H9 (cell line): ENCODE data around the gene LASP1. TPM values are rescaled to one million over a fixed set of nuclear protein-coding genes. Genes with fewer than 3 reads are reported as not detected.
"Not testable (repeated sequence)": the region's sequence is repeated elsewhere in the genome, so short reads cannot be mapped to it uniquely, and the experiment has no call there.

Experiments used
- DNase-seq: peaks from one replicate; pipeline ENCODE4 v3.0.0-alpha.2; 2017
- H2AFZ ChIP-seq: one replicate; pipeline ENCODE4 v1.6.1; 2013; ENCODE audit warnings: mild to moderate bottlenecking, low read length, control low read depth, moderate library complexity
- H2AK5ac ChIP-seq: 2 replicates; pipeline ENCODE4 v1.6.1; 2013; ENCODE audit warnings: low read length, control low read depth, mixed read lengths; ENCODE audit not compliant: insufficient read length
- H2BK120ac ChIP-seq: one replicate; pipeline ENCODE4 v1.6.1; 2013; ENCODE audit warnings: low read depth, mild to moderate bottlenecking, low read length, control low read depth, inconsistent platforms; ENCODE audit not compliant: poor library complexity, severe bottlenecking
- H2BK12ac ChIP-seq: 2 replicates; pipeline ENCODE4 v1.6.1; 2013; ENCODE audit warnings: low read length, control low read depth, mixed read lengths, low read depth; ENCODE audit not compliant: insufficient read length
- H2BK15ac ChIP-seq: 2 replicates; pipeline ENCODE4 v1.6.1; 2013; ENCODE audit warnings: low read depth, low read length, control low read depth
- H2BK20ac ChIP-seq: one replicate; pipeline ENCODE4 v1.6.1; 2013; ENCODE audit warnings: low read depth, mild to moderate bottlenecking, low read length, control low read depth, inconsistent platforms; ENCODE audit not compliant: poor library complexity, severe bottlenecking
- H2BK5ac ChIP-seq: 2 replicates; pipeline ENCODE4 v1.6.1; 2013; ENCODE audit warnings: low read length, control low read depth, mixed read lengths; ENCODE audit not compliant: insufficient read length
- H3K14ac ChIP-seq: 2 replicates; pipeline ENCODE4 v1.6.1; 2013; ENCODE audit warnings: low read length, control low read depth; ENCODE audit not compliant: insufficient read depth
- H3K18ac ChIP-seq: 2 replicates; pipeline ENCODE4 v1.6.1; 2013; ENCODE audit warnings: low read depth, mild to moderate bottlenecking, mixed read lengths, low read length, control low read depth; ENCODE audit not compliant: insufficient read length
- H3K23ac ChIP-seq: 2 replicates; pipeline ENCODE4 v1.6.1; 2013; ENCODE audit warnings: low read length, control low read depth, mixed read lengths, low read depth; ENCODE audit not compliant: insufficient read length
- H3K23me2 ChIP-seq: 2 replicates; pipeline ENCODE4 v1.6.1; 2013; ENCODE audit warnings: low read depth, mild to moderate bottlenecking, mixed read lengths, low read length, control low read depth; ENCODE audit not compliant: insufficient read length, poor library complexity, severe bottlenecking
- H3K27ac ChIP-seq: 2 replicates; pipeline ENCODE4 v1.5.1; 2013; ENCODE audit warnings: low read length, control low read depth, mixed read lengths, low read depth; ENCODE audit not compliant: insufficient read length
- H3K27me3 ChIP-seq: 2 replicates; pipeline ENCODE4 v1.6.1; 2013; ENCODE audit warnings: low read length, control low read depth, inconsistent platforms; ENCODE audit not compliant: insufficient read depth
- H3K4ac ChIP-seq: 2 replicates; pipeline ENCODE4 v1.6.1; 2013; ENCODE audit warnings: low read depth, mild to moderate bottlenecking, control low read depth, inconsistent platforms, low read length, moderate library complexity
- H3K4me1 ChIP-seq: 2 replicates; pipeline ENCODE4 v1.6.1; 2013; ENCODE audit warnings: low read length, control low read depth, inconsistent platforms; ENCODE audit not compliant: insufficient read depth
- H3K4me2 ChIP-seq: 2 replicates; pipeline ENCODE4 v1.6.1; 2013; ENCODE audit warnings: low read length, control low read depth, mixed read lengths; ENCODE audit not compliant: insufficient read length, insufficient read depth
- H3K56ac ChIP-seq: 2 replicates; pipeline ENCODE4 v1.6.1; 2013; ENCODE audit warnings: low read depth, mild to moderate bottlenecking, mixed read lengths, low read length, control low read depth; ENCODE audit not compliant: insufficient read length
- H3K79me1 ChIP-seq: 2 replicates; pipeline ENCODE4 v1.6.1; 2013; ENCODE audit warnings: low read depth, mild to moderate bottlenecking, moderate library complexity, low read length, control low read depth, inconsistent platforms; ENCODE audit not compliant: insufficient read depth, poor library complexity, severe bottlenecking
- H3K79me2 ChIP-seq: 2 replicates; pipeline ENCODE4 v1.6.1; 2013; ENCODE audit warnings: low read length, control low read depth, inconsistent platforms; ENCODE audit not compliant: insufficient read depth
- H3K9ac ChIP-seq: 2 replicates; pipeline ENCODE4 v1.6.1; 2013; ENCODE audit warnings: low read length, control low read depth, mixed read lengths; ENCODE audit not compliant: insufficient read length; ENCODE audit errors: extremely low read depth
- H3K9me3 ChIP-seq: one replicate; pipeline ENCODE4 v1.6.1; 2013; ENCODE audit warnings: low read depth, low read length, inconsistent platforms; ENCODE audit not compliant: control insufficient read depth
- H3T11ph ChIP-seq: one replicate; pipeline ENCODE4 v1.6.1; 2013; ENCODE audit warnings: mild to moderate bottlenecking, low read length, control low read depth, inconsistent platforms
- H4K20me1 ChIP-seq: one replicate; pipeline ENCODE4 v1.6.1; 2013; ENCODE audit not compliant: control insufficient read depth, insufficient read length, insufficient read depth
- H4K5ac ChIP-seq: 2 replicates; pipeline ENCODE4 v1.6.1; 2013; ENCODE audit warnings: low read depth, mild to moderate bottlenecking, mixed read lengths, low read length, control low read depth; ENCODE audit not compliant: insufficient read length
- H4K8ac ChIP-seq: replicated peaks from 2 replicates; pipeline ENCODE4 v1.6.1; 2013; ENCODE audit warnings: low read length, control low read depth, mixed read lengths, low read depth; ENCODE audit not compliant: insufficient read length
- H4K91ac ChIP-seq: 2 replicates; pipeline ENCODE4 v1.6.1; 2013; ENCODE audit warnings: low read depth, mild to moderate bottlenecking, moderate library complexity, mixed read lengths, low read length, control low read depth; ENCODE audit not compliant: insufficient read length
- H3K27ac Mint-ChIP-seq, 3 experiments: 2 replicates in 2 of 3; 3 replicates in 1 of 3; pipeline ENCODE4 v1.8.0; 2020 to 2021; ENCODE audit warnings: mixed read lengths in 3 of 3, mild to moderate bottlenecking in 1 of 3, moderate library complexity in 1 of 3
- H3K27me3 Mint-ChIP-seq: 2 replicates; pipeline ENCODE4 v1.8.0; 2021; ENCODE audit warnings: low read depth, mild to moderate bottlenecking, moderate library complexity, mixed read lengths
- H3K36me3 Mint-ChIP-seq, 3 experiments: 2 replicates in 2 of 3; 3 replicates in 1 of 3; pipeline ENCODE4 v1.8.0; 2020 to 2021; ENCODE audit warnings: low read depth in 3 of 3, mixed read lengths in 3 of 3; ENCODE audit not compliant: insufficient read depth in 1 of 3
- H3K4me1 Mint-ChIP-seq, 2 experiments: 2 replicates each; pipeline ENCODE4 v1.8.0; 2020; ENCODE audit warnings: mixed read lengths in 2 of 2
- H3K4me3 Mint-ChIP-seq, 2 experiments: 2 replicates in 1 of 2; 3 replicates in 1 of 2; pipeline ENCODE4 v1.8.0; 2020 to 2021; ENCODE audit warnings: mild to moderate bottlenecking in 2 of 2, mixed read lengths in 2 of 2, moderate library complexity in 1 of 2
- H3K9me3 Mint-ChIP-seq, 2 experiments: 2 replicates in 1 of 2; 3 replicates in 1 of 2; pipeline ENCODE4 v1.8.0; 2020; ENCODE audit warnings: mild to moderate bottlenecking in 2 of 2, mixed read lengths in 2 of 2, moderate library complexity in 1 of 2
- WGBS: extraction: QIAGEN DNeasy Blood & Tissue Kit; methylation state at CpG from one replicate; pipeline ENCODE4 v1.1.7; 2013; ENCODE audit warnings: missing lambda C conversion rate, low lambda C conversion rate, mixed read lengths; ENCODE audit not compliant: insufficient read length; ENCODE audit errors: extremely low coverage; 5-methylcytosine and 5-hydroxymethylcytosine counted together
- total RNA-seq: library from RNA; stranded (reverse); gene quantifications from 2 replicates; pipeline ENCODE4 v1.2.1, GENCODE V29; 2021
- TF ChIP-seq, protein P1 (sequence below): fragments of 200-600 bp; sonication (generic); conservative IDR thresholded peaks from 3 replicates; pipeline ENCODE4 v1.8.0; 2021; ENCODE audit warnings: antibody characterized with exemption, mild to moderate bottlenecking

Gene LASP1
- total RNA-seq, 1 experiment from 2014 or later: 121 TPM

DNA sequence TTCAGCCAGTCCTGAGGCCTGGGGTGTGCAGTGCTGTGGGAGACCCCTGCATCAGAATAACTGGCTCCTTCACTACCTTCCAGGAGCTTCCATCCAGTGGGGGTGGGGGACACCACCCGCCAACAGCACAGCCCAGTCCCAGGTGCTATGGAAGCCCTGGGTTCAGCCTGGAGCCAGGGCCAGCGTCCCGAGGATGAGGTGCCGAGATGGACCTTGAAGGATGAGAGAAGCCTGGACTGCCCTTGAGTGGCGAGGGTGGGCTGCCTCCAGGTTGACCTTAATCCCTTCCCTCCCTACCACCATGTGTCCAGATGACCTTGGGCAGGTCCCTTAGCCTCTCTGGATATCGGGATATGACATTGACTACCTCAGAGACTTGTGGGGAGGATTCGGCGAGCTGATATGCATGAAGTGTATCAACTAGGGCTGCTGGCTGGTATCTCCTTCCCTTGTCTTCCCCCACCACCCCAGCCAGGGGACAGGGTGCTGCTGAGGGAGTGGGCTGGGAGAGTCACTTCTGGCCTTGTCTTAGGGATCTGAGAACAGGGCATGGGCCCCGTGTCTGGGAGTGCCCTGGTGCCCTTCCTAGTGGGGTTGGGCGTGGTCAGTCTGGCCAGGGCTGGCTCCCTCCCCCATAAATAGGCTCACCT lies 41.3 kb downstream of the LASP1 start:
- Histone ChIP-seq H2BK20ac (no peak overlapping the region), H4K20me1 (no peaks in the 10 kb centered on the region), H3K9ac (no peak overlapping the region), H3K18ac (no peak overlapping the region), H3K4me1 (no peaks in the 10 kb centered on the region), H3K23me2 (no peaks in the 10 kb centered on the region), H3K27ac (no peak overlapping the region), H3K27me3 (no peaks in the 10 kb centered on the region), H3K4ac (no peak overlapping the region), H3K4me2 (no peak overlapping the region), H4K91ac (no peak overlapping the region), H3K14ac (no peak overlapping the region), H2BK120ac (no peak overlapping the region), H2BK5ac (no peak overlapping the region), H3K23ac (no peak overlapping the region), H3K79me2 (no peaks in the 10 kb centered on the region), H3K56ac (no peak overlapping the region), H3K9me3 (no peaks in the 10 kb centered on the region), H3K79me1 (no peaks in the 10 kb centered on the region), H2BK15ac (no peak overlapping the region), H2AK5ac (no peak overlapping the region), H2AFZ (no peak overlapping the region), H3T11ph (no peak overlapping the region), H4K8ac (no peak overlapping the region), H2BK12ac (no peak overlapping the region), H4K5ac (no peak overlapping the region)
- Mint-ChIP-seq H3K4me1 (peaks cover 12 to 17% of the 10 kb centered on the region in 2 experiments), H3K36me3 (peaks cover 11 to 25% (median 22%) of the 10 kb centered on the region in 3 experiments), H3K4me3 (no peak overlapping the region), H3K27ac (0 out of 7 replicates have a peak overlapping the region, but pooled peaks of 1 of the 3 experiments have one; percentile 39), H3K9me3 (no peaks in the 10 kb centered on the region), H3K27me3 (no peaks in the 10 kb centered on the region)
- TF ChIP-seq, protein P1, sequence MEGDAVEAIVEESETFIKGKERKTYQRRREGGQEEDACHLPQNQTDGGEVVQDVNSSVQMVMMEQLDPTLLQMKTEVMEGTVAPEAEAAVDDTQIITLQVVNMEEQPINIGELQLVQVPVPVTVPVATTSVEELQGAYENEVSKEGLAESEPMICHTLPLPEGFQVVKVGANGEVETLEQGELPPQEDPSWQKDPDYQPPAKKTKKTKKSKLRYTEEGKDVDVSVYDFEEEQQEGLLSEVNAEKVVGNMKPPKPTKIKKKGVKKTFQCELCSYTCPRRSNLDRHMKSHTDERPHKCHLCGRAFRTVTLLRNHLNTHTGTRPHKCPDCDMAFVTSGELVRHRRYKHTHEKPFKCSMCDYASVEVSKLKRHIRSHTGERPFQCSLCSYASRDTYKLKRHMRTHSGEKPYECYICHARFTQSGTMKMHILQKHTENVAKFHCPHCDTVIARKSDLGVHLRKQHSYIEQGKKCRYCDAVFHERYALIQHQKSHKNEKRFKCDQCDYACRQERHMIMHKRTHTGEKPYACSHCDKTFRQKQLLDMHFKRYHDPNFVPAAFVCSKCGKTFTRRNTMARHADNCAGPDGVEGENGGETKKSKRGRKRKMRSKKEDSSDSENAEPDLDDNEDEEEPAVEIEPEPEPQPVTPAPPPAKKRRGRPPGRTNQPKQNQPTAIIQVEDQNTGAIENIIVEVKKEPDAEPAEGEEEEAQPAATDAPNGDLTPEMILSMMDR: no peak
- no CpG with 5 or more reads among the region's 10 CpGs for WGBS
- DNase-seq: peak; percentile 23

DNA sequence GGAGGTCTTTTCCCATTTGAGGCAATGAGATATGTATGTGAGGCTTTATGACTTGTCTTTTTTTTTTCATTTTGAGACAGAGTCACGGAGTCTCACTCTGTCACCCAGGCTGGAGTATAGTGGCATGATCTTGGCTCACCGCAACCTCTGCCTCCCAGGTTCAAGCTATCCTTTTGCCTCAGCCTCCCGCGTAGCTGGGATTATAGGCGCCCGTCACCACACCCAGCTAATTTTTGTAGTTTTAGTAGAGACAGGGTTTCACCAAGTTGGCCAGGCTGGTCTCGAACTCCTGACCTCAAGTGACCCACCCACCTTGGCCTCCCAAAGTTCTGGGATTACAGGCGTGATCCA lies 41.8 kb downstream of the LASP1 start:
- H3K4me1 ChIP-seq, H3T11ph ChIP-seq, H3K27me3 ChIP-seq, H3K79me2 ChIP-seq, H3K9ac ChIP-seq, H3K56ac ChIP-seq, H4K8ac ChIP-seq, H2BK15ac ChIP-seq, H3K9me3 Mint-ChIP-seq, H4K20me1 ChIP-seq, H3K27ac ChIP-seq, H3K79me1 ChIP-seq, H3K9me3 ChIP-seq, DNase-seq, H2BK120ac ChIP-seq, H3K27ac Mint-ChIP-seq, H3K23ac ChIP-seq, H2AK5ac ChIP-seq, H3K27me3 Mint-ChIP-seq, H2AFZ ChIP-seq, H3K4me2 ChIP-seq, H2BK5ac ChIP-seq, H2BK12ac ChIP-seq, H3K23me2 ChIP-seq, H2BK20ac ChIP-seq, H3K4me3 Mint-ChIP-seq, H4K91ac ChIP-seq, H3K14ac ChIP-seq, H4K5ac ChIP-seq, H3K4ac ChIP-seq, H3K18ac ChIP-seq: not testable (repeated sequence)
- no CpG with 5 or more reads among the region's 8 CpGs for WGBS
- peaks cover 12 to 17% of the 10 kb centered on the region in 2 experiments for H3K4me1 Mint-ChIP-seq
- peaks cover 11 to 25% (median 22%) of the 10 kb centered on the region in 3 experiments for H3K36me3 Mint-ChIP-seq
